GM18519 (cell line): ENCODE results near the gene MIAT.
A peak's percentile ranks its signal among the peaks of the same experiment; 100 is the strongest.

Source experiments
- ATAC-seq: cut with Tn5 transposase; IDR thresholded peaks from one replicate; pipeline ENCODE4 v1.9.1; 2021; ENCODE audit warnings: mild to moderate bottlenecking, moderate library complexity; ENCODE audit not compliant: unreplicated experiment, low FRiP score

MIAT gene

DNA sequence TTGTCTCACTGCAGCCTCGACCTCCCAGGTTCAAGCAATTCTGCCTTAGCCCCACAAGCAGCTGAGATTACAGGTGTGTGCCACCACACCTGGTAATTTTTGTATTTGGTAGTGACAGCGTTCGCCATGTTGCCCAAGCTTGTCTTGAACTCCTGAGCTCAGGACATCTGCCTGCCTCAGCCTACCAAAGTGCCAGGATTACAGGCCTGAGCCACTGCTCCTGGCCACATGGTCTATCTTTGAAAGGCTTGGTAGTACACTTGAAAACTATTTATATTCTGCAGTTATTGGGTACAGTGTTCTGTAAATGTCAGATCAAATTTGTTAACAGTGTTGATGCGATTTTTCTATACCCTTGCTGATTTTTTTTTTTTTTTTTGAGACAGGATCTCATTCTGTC is 26.1 kb upstream of the MIAT start:
- no peak for ATAC-seq

DNA sequence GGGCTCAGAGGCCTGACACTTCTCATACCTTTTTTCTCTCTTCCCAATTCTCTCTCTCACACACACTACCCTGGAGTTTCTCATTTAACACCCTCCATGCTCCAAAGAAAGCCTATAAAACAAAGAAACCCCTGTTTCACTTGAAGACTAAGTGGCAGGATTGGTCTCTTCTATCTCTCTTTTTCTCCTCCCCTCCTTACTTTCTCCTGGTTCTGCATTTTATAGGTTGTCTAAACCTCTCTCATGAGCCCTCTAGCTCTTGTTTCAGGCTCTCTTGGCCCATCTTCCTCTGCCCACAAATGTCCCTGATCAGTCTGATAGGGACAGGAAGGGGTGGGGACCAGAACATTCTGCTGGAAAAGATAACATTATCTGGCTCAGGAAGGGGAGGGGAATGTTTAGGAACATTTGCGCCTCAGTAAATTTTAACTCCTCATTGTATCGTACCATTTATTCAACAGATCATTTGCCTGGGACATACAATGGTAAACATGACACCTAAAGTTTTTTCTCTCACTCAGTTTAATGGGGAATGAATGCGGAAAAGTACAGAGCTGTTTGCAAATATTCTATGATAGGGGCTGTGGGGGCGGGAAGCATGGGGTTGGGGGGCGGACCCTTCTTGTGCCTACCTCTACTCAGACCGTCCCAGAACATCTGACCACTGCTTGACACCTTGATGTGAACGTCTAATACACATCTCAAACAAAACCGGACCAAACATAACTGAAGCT is 24.8 kb upstream of the MIAT start:
- ATAC-seq, result no peak

DNA sequence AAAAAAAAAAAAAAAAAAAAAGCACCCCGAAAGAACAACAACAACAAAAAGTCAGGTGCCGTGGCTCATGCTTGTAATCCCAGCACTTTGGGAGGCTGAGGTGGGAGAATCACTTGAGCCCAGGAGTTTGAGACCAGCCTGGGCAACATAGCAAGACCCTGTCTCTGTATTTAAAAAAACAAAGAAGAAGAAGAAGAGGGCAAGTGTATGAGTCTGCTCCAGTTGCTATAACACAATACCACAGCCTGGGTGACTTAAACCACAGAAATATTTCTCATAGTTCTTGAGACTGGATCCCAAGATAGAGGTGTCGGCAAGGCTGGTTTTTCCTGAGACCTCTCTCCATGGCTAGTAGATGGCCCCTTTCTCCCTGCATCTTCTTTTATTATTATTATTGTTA is 23.2 kb upstream of the MIAT start:
- ATAC-seq, result no peak

DNA sequence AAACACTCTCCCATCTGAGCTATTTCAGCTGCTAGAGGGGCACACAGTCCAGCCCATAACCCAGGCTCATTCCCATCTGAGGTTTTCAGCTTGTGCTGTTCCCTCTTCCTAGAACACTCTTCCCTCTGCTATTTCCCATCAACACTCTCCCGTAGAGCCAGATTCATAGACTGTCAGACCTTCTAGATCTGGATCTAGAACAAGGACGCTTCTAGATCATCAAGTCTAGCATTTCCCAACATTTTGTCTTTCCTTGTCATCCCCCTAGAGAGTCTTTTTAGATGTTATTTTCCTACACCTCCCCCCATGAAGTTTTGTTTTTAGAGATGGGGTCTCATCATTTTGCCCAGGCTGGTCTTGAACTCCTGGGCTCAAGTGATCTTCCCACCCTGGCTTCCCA is 22.3 kb upstream of the MIAT start:
- no peak for ATAC-seq

DNA sequence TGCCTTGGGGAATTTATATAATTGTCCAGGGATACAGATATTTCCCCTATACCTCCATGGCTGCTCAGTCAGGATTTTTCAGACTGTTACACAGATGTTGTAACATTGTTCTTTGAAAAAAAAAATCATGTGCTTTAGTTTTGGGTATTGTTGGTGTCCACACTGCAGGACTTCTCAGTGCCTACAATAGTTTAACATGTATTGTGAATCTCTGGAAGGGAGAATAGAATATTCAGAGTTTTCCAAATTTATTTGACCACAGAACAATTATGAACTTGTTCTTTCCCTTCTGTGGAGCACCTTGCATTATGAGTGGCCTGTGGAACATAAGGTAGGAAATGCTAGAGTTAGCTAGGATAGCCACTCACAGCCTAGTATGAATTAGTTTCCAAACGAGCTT is 21.1 kb upstream of the MIAT start:
- ATAC-seq, result no peak

DNA sequence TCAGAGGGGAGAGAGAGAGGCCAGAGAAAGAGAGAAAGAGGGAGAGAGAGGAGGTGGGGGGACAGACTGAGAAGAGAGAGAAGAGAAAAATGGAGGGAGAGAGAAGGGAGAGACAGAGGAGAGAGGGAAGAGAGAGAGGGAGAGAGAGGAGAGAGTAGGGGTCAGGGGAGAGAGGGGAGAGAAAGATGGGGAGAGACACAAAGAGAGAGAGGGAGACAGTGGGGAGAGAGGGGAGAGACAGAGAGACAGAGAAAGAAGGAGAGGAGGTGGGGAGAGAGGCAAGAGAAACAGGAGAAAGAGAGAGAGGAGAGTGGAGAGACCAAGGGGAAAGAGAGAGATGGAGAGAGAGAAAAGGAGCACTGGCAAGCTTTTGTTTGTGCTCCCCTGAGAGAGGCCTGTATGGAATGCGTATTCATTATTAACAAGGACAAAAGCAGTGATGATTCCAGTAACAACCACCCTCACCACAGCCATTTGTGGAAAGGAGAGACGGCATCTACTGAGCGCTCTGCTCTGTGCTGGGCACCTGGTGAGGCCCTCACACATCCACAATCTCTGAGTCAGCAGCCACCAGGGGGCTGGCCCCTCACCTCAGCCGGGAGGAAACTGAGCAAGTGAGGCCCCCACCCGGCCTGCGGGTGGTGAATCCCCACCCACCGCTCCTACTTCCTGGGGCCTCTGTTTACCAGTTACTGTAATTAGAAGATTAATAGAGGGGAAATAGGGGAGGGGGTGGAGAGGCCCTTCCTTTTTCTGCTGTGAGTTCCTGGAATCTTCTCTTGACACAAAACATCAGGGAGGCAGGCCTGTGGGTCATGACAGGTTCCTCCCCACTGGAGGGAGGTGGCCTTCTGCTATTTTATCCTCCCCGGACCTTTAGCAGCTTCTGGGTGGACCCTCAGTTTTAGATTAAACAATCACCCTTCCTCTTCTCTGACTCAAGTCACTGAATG is 14.6 kb upstream of the MIAT start:
- ATAC-seq, result no peak

DNA sequence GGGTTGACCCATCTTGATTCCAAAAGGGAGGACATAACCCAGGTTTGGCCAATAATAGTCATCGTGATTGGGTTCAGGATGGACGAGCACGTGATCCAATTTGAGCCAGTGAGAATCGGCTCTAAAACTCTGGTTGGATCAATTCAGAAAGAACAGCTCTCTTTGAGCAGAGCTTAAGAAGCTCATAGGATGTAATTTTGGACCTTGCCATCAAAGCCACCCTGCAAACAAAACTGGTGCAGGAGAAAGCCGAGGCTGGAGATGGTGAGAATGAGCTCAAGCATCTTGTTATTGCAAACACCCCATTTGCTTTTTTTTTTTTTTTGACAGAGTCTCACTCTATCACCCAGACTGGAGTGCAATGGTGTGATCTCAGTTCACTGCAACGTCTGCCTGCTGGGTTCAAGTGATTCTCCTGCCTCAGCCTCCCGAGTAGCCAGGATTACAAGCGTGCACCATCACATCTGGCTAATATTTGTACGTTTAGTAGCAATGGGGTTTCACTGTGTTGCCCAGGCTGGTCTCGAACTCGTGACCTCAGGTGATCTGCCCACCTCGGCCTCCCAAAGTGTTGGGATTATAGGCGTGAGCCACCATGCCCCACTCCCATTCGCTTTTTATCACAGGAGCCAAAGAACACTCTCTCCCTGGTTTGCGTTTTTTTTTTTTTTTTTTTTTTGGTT is 13.8 kb upstream of the MIAT start:
- ATAC-seq, result no peak

DNA sequence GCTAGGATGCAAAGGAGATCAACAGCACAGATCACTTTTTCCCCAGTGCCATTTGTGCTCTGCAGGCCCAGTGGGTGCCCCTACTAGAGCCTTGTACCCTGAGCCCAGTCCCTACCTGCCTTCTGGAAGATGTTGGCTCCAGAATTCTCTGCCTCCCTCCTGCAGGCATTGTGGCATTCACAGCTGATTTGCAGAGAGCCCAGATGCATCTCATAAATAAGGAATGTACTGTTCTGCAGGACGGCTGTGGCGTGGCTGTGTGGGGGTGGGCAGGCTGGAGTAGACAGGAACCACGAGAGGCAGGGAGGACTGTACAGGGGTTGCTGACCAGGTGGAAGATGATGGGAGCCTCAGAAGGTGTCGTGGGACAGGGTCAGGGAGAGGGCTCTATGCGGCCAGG is 11.2 kb upstream of the MIAT start:
- ATAC-seq, result no peak

DNA sequence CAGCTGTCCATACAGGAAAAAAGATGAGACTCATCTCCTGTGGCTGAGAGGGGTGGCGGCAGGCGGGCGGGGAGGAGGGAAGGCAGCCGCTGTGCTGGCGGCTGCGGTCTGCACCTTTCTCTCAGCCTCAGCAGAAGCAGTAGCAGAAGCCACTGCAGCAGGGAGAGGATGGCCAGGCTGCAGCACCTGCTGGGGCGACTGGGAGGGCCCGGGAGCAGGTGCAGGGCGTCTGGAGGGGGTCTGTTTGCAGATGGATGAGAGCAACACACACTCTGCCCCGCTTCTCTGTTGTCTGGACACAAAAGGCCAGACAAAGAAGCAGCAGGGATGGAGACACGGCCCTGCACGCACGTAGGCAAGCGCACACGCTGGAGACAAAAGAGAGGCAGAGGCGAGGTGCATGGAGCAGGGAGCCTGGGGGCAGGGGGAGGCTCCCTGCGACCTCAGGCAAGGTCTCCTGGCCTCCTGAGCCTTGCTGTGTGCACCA is 9.3 kb upstream of the MIAT start:
- ATAC-seq, result no peak

DNA sequence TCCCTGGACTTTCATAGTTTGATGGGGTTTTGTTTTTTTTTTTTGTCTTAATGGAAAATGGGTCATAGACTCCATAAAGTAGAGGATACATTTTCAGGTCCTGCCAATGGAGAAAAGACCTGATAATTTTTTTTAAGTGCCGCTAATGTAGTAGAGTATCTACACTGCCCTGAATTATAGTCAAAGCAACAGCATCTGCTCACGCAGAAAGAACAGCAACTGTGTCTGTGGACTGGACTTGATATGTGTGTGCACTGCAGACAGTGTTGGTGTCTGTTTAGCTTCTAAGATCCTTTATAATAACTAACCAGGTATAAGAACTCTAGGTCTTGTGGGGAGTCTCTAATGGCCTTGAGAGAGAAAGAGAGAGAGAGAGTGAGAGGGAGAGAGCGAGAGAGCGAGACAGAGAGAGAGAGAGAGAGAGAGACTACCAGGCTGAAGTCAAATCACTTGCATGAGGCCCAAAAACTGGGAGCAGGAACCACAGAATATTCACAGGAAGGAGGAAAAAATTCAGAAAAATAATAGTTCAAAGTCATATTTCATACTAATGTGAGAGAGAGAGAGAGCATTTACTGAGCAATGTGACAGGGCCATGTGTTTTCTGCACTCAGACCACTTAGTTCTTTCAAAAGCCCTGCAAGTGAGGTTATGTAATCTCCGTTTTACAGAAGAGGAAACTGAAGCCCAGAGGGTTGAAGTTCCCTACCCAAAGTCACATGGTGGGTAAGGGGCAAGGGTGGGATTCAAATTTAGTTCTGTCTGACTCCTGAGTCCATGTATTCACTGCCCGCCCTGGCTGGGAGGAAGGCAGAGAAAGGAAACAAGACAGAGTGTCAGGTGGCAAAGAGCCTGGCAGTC is 8.6 kb upstream of the MIAT start:
- ATAC-seq, result no peak

DNA sequence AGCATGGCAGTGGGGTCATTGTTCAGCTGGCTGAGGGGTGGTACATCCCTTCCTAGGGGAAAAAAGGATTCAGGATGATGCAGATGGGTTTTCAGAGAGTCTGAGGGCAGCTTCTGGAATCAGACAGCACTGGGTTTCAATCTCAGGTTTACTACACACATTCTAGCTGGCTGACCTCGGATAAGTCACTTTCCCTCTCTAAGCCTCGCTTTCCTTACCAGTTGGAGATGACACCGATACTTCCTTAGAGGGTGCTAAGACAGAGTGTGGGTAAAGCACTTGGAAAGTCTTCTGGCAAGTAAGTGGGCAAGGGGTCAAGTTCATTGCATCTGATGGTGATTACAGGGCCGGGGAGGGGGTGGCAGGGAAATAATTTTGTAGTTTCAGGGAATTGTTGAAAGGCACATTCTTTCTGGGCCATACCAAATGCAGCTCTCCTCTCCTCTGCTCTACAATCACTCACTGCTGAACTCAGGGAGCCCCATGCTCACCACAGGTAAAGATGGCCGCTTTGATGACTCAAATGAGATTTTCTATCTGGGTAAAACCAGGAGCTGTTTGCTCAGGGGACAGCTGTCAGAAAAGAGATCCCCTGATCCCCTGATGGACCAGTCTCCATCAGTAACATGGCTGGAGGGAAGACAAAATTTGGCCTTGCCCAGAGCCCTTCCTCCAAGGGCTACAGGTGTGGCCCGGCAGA is 6.5 kb upstream of the MIAT start:
- ATAC-seq, result no peak

DNA sequence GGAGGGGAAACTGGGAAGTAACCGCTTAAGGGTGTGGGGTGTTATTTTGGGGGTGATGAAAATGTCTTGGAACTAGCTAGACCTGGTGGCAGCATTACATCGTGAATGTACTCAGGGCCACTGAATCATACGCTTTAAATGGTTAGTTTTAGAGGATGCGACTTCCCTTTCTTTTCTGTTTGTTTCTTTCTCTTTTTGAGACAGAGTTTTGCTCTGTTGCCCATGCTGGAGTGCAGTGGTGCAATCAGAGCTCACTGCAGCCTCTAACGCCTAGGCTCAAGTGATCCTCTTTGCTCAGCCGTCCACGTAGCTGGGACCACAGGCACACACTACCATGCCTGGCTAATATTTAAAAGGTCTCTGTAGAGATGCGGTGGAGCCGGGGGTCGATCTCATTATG is 5.6 kb upstream of the MIAT start:
- no peak for ATAC-seq

DNA sequence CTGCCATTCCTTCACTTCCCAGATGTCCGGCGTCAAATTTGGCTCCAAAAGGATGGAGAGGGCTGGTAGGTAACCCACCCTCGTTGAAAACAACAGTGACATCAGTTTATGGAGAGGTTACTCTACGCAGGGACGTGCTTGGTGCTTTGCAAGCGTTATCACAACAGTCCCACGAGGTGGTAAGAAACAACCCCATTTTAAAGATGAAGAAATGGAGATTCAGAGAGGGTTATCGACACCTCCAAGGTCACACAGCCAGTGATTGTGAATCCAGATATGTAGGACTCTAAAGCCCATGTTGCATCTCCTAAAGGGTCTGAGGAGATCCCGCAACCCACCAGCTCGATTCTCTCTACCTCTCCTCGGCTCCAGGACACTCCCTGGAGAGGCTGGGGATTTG is 773 bp downstream of the MIAT start:
- no peak for ATAC-seq

DNA sequence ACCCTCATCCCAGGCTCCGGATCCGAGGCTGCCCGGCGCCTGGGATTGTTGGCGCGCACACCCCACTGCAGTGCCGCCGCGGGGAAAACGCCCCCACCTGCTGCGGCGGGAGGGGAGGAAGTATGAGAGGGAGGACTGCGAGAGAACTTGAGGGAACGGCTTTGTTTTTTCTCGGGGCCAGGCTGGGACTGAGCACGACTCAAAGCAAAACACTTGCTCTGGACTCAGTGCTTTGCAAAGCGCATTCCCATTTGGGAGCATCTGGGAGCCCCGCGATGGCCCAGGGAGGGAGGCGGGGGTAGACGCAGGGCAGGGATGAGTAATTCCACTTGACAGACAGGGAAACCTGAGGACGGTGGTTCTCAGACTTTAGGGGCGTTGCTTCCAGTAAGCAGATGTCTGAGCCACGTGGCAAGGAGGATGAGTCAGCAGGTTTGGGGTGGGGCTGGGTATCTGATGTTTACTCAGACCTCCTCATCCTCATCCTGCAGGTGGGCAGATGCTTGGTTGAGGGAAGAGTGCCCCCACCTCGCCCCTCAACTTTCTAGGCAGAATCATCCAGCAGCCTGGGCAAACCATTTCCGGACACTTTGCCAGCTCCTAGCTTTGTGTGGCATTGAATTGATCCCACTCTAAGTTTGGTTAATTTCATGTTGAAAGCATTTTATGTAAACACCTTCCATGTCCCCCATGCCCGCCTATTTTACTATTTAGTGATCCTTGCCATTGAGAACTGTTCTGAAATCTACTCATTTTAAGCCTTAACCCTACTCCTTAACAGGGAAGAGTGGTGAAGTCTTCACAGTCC is 1.5 kb downstream of the MIAT start:
- peak; percentile 48 for ATAC-seq

DNA sequence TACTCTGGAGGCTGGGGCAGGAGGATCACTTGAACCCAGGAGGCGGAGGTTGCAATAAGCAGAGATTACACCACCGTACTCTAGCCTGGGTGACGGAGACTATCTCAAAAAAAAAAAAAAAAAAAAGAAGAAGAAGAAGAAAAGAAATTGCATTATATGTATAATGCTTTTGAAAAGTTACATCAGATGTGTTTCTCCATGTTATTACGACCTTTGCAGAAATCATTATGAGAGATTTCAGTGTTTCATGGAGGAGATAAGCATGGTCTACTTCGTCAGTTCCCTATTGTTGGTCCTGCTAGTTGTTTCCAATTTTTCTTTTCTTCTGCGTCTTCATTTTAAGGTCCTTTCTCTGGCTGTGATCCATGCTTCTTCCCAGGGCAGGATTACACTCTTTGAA is 3.0 kb downstream of the MIAT start:
- ATAC-seq, result no peak

DNA sequence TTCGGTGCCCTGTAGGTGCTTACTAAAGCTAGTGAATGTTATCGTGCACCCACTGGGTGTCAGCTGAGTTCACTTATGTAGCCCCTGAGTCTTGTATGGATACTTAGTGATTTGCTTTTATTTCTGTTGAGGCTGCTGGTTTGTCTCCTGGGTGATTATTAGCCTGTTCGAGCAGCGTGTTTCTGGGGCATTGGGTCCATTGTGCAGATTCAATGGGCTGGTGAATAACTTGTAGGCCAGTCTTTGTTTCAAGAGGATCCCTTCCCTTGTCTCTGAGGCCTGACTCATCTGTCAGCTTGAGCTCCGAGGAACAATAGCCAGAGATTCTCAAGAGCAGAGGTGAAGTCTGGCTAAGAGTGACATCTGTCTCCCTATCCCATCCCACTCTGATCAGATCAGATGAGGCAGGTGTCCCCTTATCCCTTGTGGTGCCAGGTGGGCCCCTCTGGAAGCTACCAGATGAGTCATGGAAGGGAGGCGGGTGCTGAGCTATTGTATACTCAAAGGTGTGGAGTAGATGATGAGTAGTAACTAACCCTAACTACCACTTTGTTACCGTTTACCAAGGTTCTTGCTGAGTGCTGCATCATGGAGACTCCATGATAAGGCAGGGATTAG is 3.7 kb downstream of the MIAT start:
- no peak for ATAC-seq

DNA sequence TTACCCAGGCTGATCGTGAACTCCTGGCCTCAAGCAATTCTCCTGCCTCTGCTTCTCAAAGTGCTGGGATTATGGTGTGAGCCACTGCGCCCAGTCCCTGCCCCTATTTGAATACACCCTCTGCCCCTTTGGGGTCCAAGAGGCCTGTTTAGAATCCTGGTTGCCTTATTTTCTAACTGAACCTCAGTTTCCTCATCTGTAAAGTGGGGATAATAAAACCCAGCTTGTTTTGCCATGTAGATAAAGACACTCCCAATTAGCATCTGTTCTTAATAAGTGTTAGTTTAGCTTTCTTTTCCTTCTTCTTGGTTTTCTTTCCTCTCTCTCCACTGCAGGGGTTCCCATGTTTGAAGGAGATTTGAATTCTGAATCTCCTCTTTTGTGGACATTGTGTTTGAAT is 4.8 kb downstream of the MIAT start:
- no peak for ATAC-seq

DNA sequence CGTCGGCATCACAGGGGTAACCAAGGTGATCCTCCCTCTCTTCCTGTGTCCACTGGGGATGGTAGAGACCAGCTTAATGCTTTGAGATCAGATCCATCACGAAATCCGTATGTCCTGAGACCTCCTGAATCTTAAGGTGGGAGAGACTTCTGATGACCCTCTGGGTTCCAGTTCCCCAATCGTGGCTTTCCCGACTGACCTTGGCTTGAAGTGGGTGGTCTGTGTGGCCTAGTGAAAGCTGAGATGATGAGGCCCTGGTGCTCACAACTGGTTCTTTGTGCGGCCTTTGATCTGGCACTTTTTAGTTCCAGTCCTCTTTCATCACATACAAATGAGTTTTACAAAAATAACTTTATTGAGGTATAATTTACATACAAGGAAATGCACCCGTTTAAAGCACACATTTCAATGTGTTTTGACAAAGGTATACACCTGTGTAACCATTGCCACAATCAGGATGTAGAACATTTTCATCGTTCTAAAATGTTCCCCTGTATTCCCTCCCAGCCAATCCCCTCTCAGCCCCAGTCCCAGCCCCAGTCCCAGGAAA is 6.1 kb downstream of the MIAT start:
- ATAC-seq, result no peak
